GM04503 (cell line): ENCODE data around the gene SFRP4.
"Not testable (repeated sequence)": the region's sequence is repeated elsewhere in the genome, so short reads cannot be mapped to it uniquely, and the experiment has no call there.

Source experiments
- DNase-seq: peaks from one replicate; pipeline ENCODE4 v3.0.0-alpha.2; 2012; ENCODE audit warnings: low read depth

The SFRP4 gene

GRCh38 chr7:37916673-37917660 is at the start of gene SFRP4:
Gene SFRP4 (minus strand): TSS chr7:37916817. CDS start chr7:37916537, 280 bp downstream.
- no peak for DNase-seq

GRCh38 chr7:37964196-37964595 is 47.6 kb upstream of the SFRP4 start:
- DNase-seq: no peak

GRCh38 chr7:37961251-37961650 is 44.6 kb upstream of the SFRP4 start:
- DNase-seq: no peak

- no peak for DNase-seq
Observed at GRCh38 chr7:37960483-37960882, 43.9 kb upstream of the SFRP4 start.

GRCh38 chr7:37957221-37957970 is 40.8 kb upstream of the SFRP4 start:
- DNase-seq: no peak

- DNase-seq: no peak
Observed at GRCh38 chr7:37956791-37957190, 40.2 kb upstream of the SFRP4 start.

- not testable (repeated sequence) for DNase-seq
Observed at GRCh38 chr7:37954217-37954616, 37.6 kb upstream of the SFRP4 start.

- no peak for DNase-seq
Observed at GRCh38 chr7:37952240-37952639, 35.6 kb upstream of the SFRP4 start.

GRCh38 chr7:37947941-37948210 is 31.3 kb upstream of the SFRP4 start:
- DNase-seq: no peak

GRCh38 chr7:37947138-37947940 is 30.7 kb upstream of the SFRP4 start:
- no peak for DNase-seq

GRCh38 chr7:37945336-37945735 is 28.7 kb upstream of the SFRP4 start:
- no peak for DNase-seq

- no peak for DNase-seq
Observed at GRCh38 chr7:37944737-37945054, 28.1 kb upstream of the SFRP4 start.

- DNase-seq: no peak
Observed at GRCh38 chr7:37943905-37944736, 27.5 kb upstream of the SFRP4 start.

GRCh38 chr7:37942934-37943610 is 26.5 kb upstream of the SFRP4 start:
- DNase-seq: no peak

GRCh38 chr7:37933018-37933566 is 16.5 kb upstream of the SFRP4 start:
- no peak for DNase-seq

- no peak for DNase-seq
Observed at GRCh38 chr7:37932543-37932942, 15.9 kb upstream of the SFRP4 start.

GRCh38 chr7:37930226-37930948 is 13.8 kb upstream of the SFRP4 start:
- peak; percentile 59 for DNase-seq

GRCh38 chr7:37928878-37929277 is 12.3 kb upstream of the SFRP4 start:
- DNase-seq: no peak

- DNase-seq: no peak
Observed at GRCh38 chr7:37927773-37928444, 11.3 kb upstream of the SFRP4 start.

GRCh38 chr7:37925620-37926019 is 9.0 kb upstream of the SFRP4 start:
- DNase-seq: no peak
